HCT116 (cell line): Measurements from ENCODE around the gene ZNF592. TPM values are rescaled to one million over a fixed set of nuclear protein-coding genes. Genes with fewer than 3 reads are reported as not detected.
A peak's percentile ranks its signal among the peaks of the same experiment; 100 is the strongest.

Experiments
- ATAC-seq: fragments of 200-7000 bp; cut with Tn5 transposase; 2 replicates; pipeline ENCODE4 v1.9.1; 2020; ENCODE audit warnings: mild to moderate bottlenecking, moderate library complexity
- BruUV-seq: library from RNA; stranded (reverse); fragments of 400-500 nt; replicated peaks from 2 replicates; lab custom pipeline; 2021; lab: Mats Ljungman, UMichigan
- CTCF ChIA-PET: fragments of 300-600 bp; sonication (Branson Sonifier 250); formaldehyde crosslinking; loops from one replicate; lab custom pipeline; 2021; ENCODE audit warnings: antibody characterized with exemption; lab: Charles Lee
- POLR2A ChIA-PET: fragments of 300-600, 350-600 bp; sonication (Branson Sonifier 250); formaldehyde crosslinking; loops from one replicate; lab custom pipeline; 2021; ENCODE audit warnings: antibody characterized with exemption; lab: Charles Lee
- RAD21 ChIA-PET, 2 experiments: fragments of 300-600 bp; sonication (Branson Sonifier 250); formaldehyde crosslinking; loops; one replicate each; lab custom pipeline; 2023; ENCODE audit warnings: low total read pairs in 2 of 2; ENCODE audit not compliant: uncharacterized antibody in 2 of 2, unreplicated experiment in 2 of 2, low non-redundant PET in 1 of 2; lab: Charles Lee
- DNase-seq: peaks from one replicate; pipeline ENCODE4 v3.0.0-alpha.2; 2010; ENCODE audit warnings: low read depth, low spot score
- H2AFZ ChIP-seq: fragments of 200-600 bp; shearing (Covaris generic), sonication (generic); 2 replicates; pipeline ENCODE4 v1.6.1; 2017; ENCODE audit warnings: low read depth, mixed run types, mixed read lengths, antibody characterized with exemption, low read length; ENCODE audit not compliant: poor library complexity, severe bottlenecking
- H3K27ac ChIP-seq: 2 replicates; pipeline ENCODE4 v1.5.1; 2012; ENCODE audit warnings: low read depth, low read length
- H3K27me3 ChIP-seq: fragments of 200-600 bp; sonication (generic); 2 replicates; pipeline ENCODE4 v1.6.1; 2016; ENCODE audit warnings: mixed run types, low read length, mixed read lengths; ENCODE audit not compliant: insufficient read depth
- H3K36me3 ChIP-seq, 2 experiments: fragments of 200-500 bp in 1 of 2; fragments of 200-600 bp in 1 of 2; sonication (Bioruptor generic) in 1 of 2; sonication (generic) in 1 of 2; 2 replicates each; pipeline versions ENCODE4 v1.5.1 to v1.6.1; 2014 to 2016; ENCODE audit warnings: low read length in 2 of 2, inconsistent platforms in 1 of 2, mixed read lengths in 1 of 2, mixed run types in 1 of 2; ENCODE audit not compliant: insufficient read depth in 2 of 2, control insufficient read depth in 1 of 2
- H3K4me1 ChIP-seq, 2 experiments: fragments of 200-600 bp in 1 of 2; sonication (generic) in 1 of 2; 2 replicates each; pipeline versions ENCODE4 v1.5.1 to v1.6.1; 2012 to 2017; ENCODE audit warnings: low read length in 2 of 2, inconsistent platforms in 1 of 2, mild to moderate bottlenecking in 1 of 2, mixed read lengths in 1 of 2, mixed run types in 1 of 2, moderate library complexity in 1 of 2; ENCODE audit not compliant: insufficient read depth in 2 of 2, control insufficient read depth in 1 of 2
- H3K4me2 ChIP-seq: fragments of 200-600 bp; sonication (generic); 2 replicates; pipeline ENCODE4 v1.6.1; 2017; ENCODE audit warnings: mixed run types, low read length, mixed read lengths
- H3K4me3 ChIP-seq, 2 experiments: fragments of 200-600 bp in 1 of 2; sonication (generic) in 1 of 2; replicated peaks in 1 of 2; 2 replicates each; pipeline ENCODE4 v1.5.1; 2011 to 2016; ENCODE audit warnings: low read length in 2 of 2, control low read depth in 1 of 2, low read depth in 1 of 2, mild to moderate bottlenecking in 1 of 2, mixed read lengths in 1 of 2, mixed run types in 1 of 2
- H3K79me2 ChIP-seq: fragments of 200-600 bp; sonication (generic); 2 replicates; pipeline ENCODE4 v1.6.1; 2017; ENCODE audit warnings: mild to moderate bottlenecking, mixed run types, low read length, moderate library complexity, mixed read lengths; ENCODE audit not compliant: insufficient read depth
- H3K9ac ChIP-seq: fragments of 200-600 bp; sonication (generic); 2 replicates; pipeline ENCODE4 v1.6.1; 2016; ENCODE audit warnings: low read length, mixed read lengths
- H3K9me2 ChIP-seq: fragments of 200-600 bp; sonication (generic), shearing (Covaris generic); 2 replicates; pipeline ENCODE4 v1.6.1; 2017; ENCODE audit warnings: mixed run types, mild to moderate bottlenecking, moderate library complexity; ENCODE audit not compliant: insufficient read depth
- H3K9me3 ChIP-seq, 2 experiments: fragments of 200-500 bp in 1 of 2; fragments of 200-600 bp in 1 of 2; sonication (Bioruptor generic) in 1 of 2; sonication (generic) in 1 of 2; 2 replicates each; pipeline ENCODE4 v1.6.1; 2014 to 2017; ENCODE audit warnings: low read length in 2 of 2, mixed read lengths in 2 of 2, inconsistent platforms in 1 of 2, low read depth in 1 of 2, mild to moderate bottlenecking in 1 of 2, mixed run types in 1 of 2, moderate library complexity in 1 of 2; ENCODE audit not compliant: control insufficient read depth in 1 of 2, insufficient read depth in 1 of 2
- H4K20me1 ChIP-seq: fragments of 200-600 bp; sonication (generic), shearing (Covaris generic); 2 replicates; pipeline ENCODE4 v1.6.1; 2017; ENCODE audit warnings: mixed run types, mild to moderate bottlenecking, moderate library complexity; ENCODE audit not compliant: insufficient read depth
- ATF3 ChIP-seq: IDR thresholded peaks from 2 replicates; pipeline ENCODE4 v1.6.1; 2012
- EZH2 ChIP-seq: fragments of 200-600 bp; sonication (generic); IDR thresholded peaks from 2 replicates; pipeline ENCODE4 v1.6.1; 2017; ENCODE audit warnings: antibody characterized with exemption, mixed run types
- EZH2phosphoT487 ChIP-seq: fragments of 200-600 bp; IDR thresholded peaks from 2 replicates; pipeline ENCODE4 v1.6.1; 2018; ENCODE audit warnings: antibody characterized with exemption, borderline replicate concordance
- FOSL1 ChIP-seq: IDR thresholded peaks from 2 replicates; pipeline ENCODE4 v1.6.1; 2012; ENCODE audit warnings: low read depth
- POLR2AphosphoS5 ChIP-seq: IDR thresholded peaks from 2 replicates; pipeline ENCODE4 v1.6.1; 2011; ENCODE audit warnings: mild to moderate bottlenecking, low read depth, low read length, moderate library complexity
- REST ChIP-seq: IDR thresholded peaks from 2 replicates; pipeline ENCODE4 v1.6.1; 2012; ENCODE audit warnings: low read depth
- SIN3A ChIP-seq: IDR thresholded peaks from 2 replicates; pipeline ENCODE4 v1.6.1; 2012; ENCODE audit warnings: low read depth
- SP1 ChIP-seq: IDR thresholded peaks from 2 replicates; pipeline ENCODE4 v1.6.1; 2012; ENCODE audit warnings: low read depth
- SRF ChIP-seq: IDR thresholded peaks from 2 replicates; pipeline ENCODE4 v1.6.1; 2012; ENCODE audit warnings: low read depth
- ZFX ChIP-seq: fragments of 450-650 bp; IDR thresholded peaks from 2 replicates; pipeline ENCODE4 v1.6.1; 2017
- ZNF274 ChIP-seq: fragments of 200-500 bp; sonication (Bioruptor generic); IDR thresholded peaks from 2 replicates; pipeline ENCODE4 v1.6.1; 2014; ENCODE audit warnings: mild to moderate bottlenecking, low read depth, low read length, inconsistent platforms
- intact Hi-C: fragments of 100-400 bp; cut with micrococcal nuclease; formaldehyde crosslinking; loops from 2 replicates; pipeline ENCODE4 v1.10.0; 2022
- total RNA-seq: library from RNA; stranded (reverse); gene quantifications from one replicate; pipeline ENCODE4 v1.2.1, GENCODE V29; 2021; ENCODE audit not compliant: unreplicated experiment

The ZNF592 gene
- total RNA-seq, 1 experiment from 2014 or later: 26.4 TPM

GRCh38 chr15:84840741-84841429 lies 92.5 kb downstream of the ZNF592 start:
- peak; percentile 77 for TF ChIP-seq SP1
- TF ChIP-seq FOSL1: no peak
- no peak for TF ChIP-seq SIN3A
- TF ChIP-seq POLR2AphosphoS5: peak; percentile 59
- TF ChIP-seq EZH2phosphoT487: no peak
- TF ChIP-seq, all 23 proteins: peak for 2
- Histone ChIP-seq H3K4me2 (peak overlapping the region; percentile 41), H3K9ac (peak overlapping the region; percentile 13; the same call in 1 of the 2 replicates), H3K79me2 (no peaks in the 10 kb centered on the region), H4K20me1 (no peaks in the 10 kb centered on the region), H3K4me3 (no peak overlapping the region), H3K4me1 (peaks cover 13 to 27% of the 10 kb centered on the region in 2 experiments), H3K27me3 (no peaks in the 10 kb centered on the region), H3K9me3 (no peaks in the 10 kb centered on the region), H3K36me3 (no peaks in the 10 kb centered on the region), H2AFZ (no peak overlapping the region), H3K27ac (peak overlapping the region; percentile 0; the same call in 1 of the 2 replicates), H3K9me2 (no peaks in the 10 kb centered on the region)
- RAD21 ChIA-PET: no interaction called here
- intact Hi-C loops: loop anchor here (10.0 kb wide), 1 partner anchor 204 kb away; no protein-coding TSS in a partner anchor
- BruUV-seq: no TSS peak
- POLR2A ChIA-PET: interaction anchor here (1.0 kb wide), 1 partner anchor 89 kb away, joined by 3 read pairs; no protein-coding TSS in a partner anchor
- CTCF ChIA-PET: interaction anchor here (0.8 kb wide), 1 partner anchor 38 kb away, joined by 4 read pairs; no protein-coding TSS in a partner anchor
- DNase-seq (peak; percentile 29), ATAC-seq (peak; percentile 39; the same call in 1 of the 2 replicates)

DNA sequence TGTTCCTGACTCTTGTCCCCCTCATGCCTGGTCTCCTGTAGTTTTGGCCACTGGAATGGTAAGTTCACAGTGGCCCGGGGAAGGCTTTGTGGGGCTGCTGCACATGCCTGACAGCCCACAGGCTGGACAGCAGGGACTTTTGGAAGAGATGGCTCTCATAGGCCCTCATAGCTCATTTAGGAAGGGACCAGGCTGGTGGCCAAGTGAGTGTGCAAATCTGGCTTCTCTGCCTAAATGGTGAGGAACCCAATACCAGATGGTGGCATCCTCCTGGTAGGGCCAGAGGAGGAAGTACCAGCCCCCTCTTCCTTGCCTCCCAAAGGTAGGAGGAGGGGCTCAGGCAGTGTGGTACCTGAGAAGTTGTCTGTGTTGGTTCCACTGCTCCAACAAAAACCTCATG lies 94.4 kb downstream of the ZNF592 start:
- peaks cover 0 to 13% of the 10 kb centered on the region in 2 experiments; a peak in 2 of 4 replicates for H3K9me3 ChIP-seq
- no peak for DNase-seq
- TF ChIP-seq ZFX (no peak), EZH2 (no peak), REST (no peak), ZNF274 (no peak), ATF3 (no peak), POLR2AphosphoS5 (no peak), SRF (no peak)
- TF ChIP-seq, all 23 proteins: peak for 0
- Histone ChIP-seq H3K4me1 (peaks cover 13 to 27% of the 10 kb centered on the region in 2 experiments), H3K4me2 (no peak overlapping the region), H3K27ac (no peak overlapping the region), H3K9ac (no peak overlapping the region), H3K9me2 (no peaks in the 10 kb centered on the region), H3K4me3 (no peak overlapping the region), H3K79me2 (no peaks in the 10 kb centered on the region), H3K36me3 (no peaks in the 10 kb centered on the region), H4K20me1 (no peaks in the 10 kb centered on the region), H2AFZ (no peak overlapping the region), H3K27me3 (no peaks in the 10 kb centered on the region)
- ChIA-PET RAD21 (no interaction called here), CTCF (interaction anchor here (1.6 kb wide), 1 partner anchor 85 kb away, joined by 3 read pairs; no protein-coding TSS in a partner anchor), POLR2A (no interaction called here)
- no TSS peak for BruUV-seq
- ATAC-seq: no peak
- intact Hi-C loops: loop anchor here (10.0 kb wide), 1 partner anchor 202 kb away; no protein-coding TSS in a partner anchor
